GM18868 (cell line): ENCODE data around the gene SNX14.
"Not testable (repeated sequence)": the region's sequence is repeated elsewhere in the genome, so short reads cannot be mapped to it uniquely, and the experiment has no call there.

Experiments
- ATAC-seq: cut with Tn5 transposase; IDR thresholded peaks from one replicate; pipeline ENCODE4 v1.9.1; 2021; ENCODE audit warnings: mild to moderate bottlenecking, moderate library complexity; ENCODE audit not compliant: unreplicated experiment

Gene SNX14

DNA sequence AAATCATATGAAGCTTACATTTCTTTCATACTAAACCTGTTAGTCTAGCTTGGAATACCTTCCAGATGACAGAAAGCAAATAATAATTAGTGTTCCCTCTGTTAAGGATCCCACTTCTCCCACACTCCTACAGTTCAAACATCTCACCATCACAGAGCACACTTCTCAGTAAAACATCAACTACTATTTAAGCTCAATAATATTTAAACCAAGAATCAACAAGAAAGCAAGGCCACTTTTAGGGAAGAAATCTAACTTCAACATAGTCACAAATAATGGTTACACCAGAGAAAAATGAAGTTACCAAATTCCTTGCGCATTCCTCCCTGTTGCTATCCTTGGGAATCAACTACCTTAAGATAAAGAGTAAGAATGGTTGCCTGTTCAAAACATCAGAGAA is 1.6 kb downstream of the SNX14 start:
- ATAC-seq: no peak

DNA sequence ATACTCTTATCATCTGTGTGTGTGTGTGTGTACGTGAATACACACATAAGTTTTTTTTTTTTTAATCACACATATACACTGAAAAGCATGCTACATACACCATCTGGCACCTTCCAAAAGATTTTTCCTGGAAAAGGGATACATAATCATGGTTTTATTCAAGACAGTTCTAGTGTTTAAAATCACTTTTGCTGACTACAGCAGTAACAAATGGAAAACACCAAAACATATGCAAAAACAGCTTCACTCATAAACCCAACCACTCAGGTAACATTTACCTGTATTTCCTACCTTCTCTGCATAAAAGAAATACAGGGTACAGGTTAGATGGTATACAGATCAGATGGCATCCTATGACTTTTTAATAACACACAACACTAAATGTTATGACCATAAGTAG is 2.5 kb downstream of the SNX14 start:
- ATAC-seq: no peak

DNA sequence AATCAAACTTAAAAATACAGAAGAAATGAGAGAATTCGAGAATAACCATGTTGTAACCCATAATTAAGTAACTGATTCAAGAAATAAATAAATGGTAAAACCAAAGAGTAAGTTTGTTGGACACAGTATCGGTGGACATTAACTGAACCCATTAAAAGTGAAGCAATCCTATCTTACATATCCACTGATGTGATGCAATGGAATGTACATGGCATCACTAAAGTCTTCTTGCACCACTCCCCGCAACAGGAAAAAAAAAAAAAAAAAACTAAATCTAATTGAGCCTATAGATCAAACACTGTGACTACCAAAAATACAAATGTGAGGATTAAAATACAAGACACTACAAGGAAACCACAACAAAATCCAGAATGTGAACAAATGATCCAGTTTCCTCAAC is 7.9 kb downstream of the SNX14 start:
- no peak for ATAC-seq

DNA sequence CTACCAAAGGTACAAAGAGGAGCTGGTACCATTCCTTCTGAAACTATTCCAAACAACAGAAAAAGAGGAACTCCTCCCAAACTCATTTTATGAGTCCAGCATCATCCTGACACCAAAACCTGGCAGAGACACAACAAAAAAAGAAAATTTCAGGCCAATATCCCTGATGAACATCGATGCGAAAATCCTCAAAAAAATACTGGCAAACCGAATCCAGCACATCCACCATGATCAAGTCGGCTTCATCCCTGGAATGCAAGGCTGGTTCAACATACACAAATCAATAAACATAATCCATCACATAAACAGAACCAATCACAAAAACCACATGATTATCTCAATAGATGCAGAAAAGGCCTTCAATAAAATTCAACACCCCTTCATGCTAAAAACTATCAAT is 10.8 kb downstream of the SNX14 start:
- ATAC-seq: not testable (repeated sequence)

DNA sequence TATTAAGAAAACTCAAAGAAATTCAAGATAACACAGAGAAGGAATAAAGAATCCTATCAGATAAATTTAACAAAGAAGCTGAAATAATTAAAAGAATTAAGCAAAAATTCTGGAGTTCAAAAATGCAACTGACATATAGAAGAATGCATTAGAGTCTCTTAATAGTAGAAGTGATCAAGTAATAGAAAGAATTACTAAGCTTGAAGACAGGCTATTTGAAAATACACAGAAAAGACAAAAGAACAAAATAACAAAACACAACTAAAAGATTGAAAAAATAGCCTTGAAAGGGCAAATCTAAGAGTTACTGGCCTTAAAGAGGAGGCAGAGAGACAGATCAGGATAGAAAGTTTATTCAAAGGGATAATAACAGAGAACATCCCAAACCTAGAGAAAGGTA is 12.1 kb downstream of the SNX14 start:
- no peak for ATAC-seq

DNA sequence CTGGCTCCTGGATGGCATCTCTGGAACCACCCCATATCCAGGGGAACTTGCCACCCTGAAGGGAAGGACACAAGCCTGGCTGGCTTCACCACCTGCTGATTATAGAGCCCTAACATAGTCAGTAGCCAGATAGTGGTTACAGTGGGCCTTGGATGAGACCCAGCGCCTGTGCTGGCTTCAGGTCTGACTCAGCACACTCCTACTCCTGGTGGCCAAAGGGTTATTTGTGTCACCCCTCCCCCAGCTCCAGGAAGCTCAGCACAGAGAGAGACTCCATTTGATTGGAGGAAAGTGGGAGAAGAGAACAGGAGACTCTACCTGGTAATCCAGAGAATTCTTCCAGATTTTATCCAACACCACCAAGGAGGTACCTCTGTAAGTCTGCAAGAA is 12.8 kb downstream of the SNX14 start:
- peak; percentile 86 for ATAC-seq

DNA sequence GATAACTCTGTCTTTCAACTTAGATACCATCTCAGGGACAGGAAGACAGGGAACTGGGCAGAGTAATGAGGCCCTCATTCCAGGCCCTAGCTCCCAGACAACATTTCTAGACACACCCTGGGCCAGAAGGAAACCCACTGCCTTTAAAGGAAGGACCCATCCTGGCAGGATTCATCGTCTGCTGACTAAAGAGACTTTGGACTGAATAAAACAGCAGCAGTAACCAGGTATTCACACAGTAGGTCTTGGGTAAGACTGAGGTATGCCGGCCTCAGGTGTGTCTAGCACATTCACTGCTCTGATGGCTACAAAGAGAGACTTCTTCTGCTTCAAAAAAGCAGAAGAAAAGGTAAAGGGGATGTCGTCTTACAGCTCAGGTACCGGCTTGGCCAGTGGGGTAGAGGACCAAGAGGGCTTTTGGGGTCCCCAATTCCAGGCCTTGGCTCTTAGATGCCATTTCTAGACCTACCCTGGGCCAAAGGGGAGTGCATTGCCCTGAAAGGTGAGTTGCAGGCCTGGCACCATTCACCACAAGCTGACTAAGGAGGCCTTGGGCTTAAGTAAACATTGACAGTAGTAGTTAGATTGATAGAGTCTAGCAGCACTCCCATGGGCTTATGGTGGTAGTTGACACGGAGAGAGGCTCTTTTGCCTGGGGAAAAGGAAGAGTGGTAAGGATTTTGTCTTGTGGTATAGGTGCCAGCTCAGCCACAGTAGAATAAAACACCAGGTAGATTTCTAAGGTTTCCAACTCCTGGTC is 13.4 kb downstream of the SNX14 start:
- peak; percentile 30 for ATAC-seq

DNA sequence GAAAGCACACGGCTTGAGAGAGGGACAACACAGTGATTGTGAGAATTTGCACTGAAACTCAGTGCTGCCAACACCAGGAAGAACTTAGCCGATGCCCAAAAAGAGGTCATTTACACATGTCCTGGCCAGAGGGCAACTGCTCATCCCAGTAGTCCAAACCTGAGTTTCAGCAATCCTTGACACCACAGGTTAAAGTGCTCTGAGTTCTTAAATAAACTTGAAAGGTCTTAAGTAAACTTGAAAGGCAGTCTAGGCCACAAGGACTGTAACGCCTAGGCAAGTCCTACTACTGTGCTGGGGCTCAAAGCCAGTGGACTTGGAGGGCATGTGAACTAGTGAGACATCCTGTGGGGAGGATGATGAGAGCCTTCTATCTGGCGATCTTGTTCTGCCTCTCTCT is 14.1 kb downstream of the SNX14 start:
- ATAC-seq: no peak

DNA sequence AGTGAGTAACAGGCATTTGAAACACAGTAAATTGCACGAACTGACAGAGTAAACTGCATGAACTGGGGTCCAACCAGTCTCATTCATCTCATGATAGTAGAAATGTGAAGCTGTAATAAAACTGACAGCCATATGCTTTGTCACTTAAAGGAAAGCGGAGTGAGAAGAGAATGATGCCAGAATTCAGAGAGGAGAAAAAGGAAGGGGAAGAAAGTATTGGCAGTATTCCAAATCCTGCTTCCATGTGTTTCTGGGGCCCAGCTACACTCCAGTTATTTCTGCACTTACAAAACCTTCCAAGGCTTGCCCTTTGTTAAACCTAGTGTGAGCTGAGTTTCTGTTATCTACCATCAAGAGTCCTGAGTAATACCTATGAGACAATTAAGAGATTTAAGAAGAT is 17.2 kb downstream of the SNX14 start:
- ATAC-seq: no peak

DNA sequence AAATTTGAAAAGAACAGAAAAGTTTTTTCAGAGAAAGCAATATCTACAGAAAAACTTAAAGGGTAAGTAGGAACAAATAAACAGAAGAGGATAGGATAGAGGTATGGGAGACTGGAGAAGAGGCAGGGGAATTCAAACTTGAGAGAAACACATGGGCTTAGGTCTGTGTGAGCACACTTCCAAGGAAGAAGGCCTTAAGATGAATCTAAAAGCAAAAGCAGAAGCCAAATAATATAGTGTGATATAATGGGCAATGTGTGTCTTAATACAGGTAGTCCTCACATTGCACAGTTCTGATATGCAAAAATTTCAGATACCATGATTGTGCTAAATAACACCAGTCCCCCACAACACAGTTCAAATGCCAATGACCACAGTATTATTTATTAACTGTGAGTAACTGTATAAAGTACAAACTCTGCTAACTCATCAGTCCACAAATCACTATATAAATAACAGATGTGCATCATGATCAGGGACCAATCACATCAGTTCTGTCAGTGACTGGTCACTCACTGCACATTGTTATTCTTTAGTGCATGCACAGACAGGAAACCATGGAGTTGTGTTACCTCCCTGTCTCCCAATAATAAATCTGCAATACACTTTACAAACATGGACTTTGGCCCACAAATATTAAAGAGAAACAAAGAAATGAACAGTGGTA is 18.6 kb downstream of the SNX14 start:
- no peak for ATAC-seq

DNA sequence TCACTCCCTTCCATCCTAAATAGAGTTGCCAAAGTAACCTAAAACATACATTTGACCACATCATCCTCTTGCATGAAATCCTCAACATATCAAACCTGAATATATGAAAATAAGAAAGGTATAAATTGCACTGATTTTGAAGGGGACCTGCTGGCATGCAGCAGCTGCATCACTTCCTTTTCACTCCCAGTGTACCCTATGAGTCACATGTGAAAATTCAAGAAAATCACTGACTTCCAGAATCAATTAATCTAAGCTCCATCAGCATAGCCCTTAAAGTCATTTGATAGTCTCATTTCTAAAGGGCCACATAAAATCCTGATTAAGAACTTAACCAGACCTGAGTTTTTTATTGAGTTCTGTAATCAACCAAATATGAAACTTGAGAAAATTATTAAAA is 24.3 kb downstream of the SNX14 start:
- no peak for ATAC-seq

DNA sequence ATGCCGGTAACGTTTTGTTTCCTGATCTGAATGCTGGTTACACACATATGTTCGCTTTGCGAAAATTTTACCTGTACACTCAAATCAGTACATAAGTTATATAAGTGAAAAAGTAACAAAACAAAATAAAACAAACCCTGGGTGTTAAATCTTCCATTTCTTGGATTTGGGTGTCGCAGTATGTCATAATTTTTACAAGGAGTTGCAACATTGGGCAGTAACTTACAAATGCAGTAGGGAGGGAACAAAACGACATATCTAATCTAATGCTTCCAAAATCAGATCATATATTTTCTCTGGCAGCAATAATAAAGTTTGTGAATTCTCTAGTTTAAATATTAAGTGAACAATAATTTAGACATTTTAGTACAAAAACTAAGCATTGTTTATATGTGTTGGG is 25.2 kb downstream of the SNX14 start:
- ATAC-seq: no peak

DNA sequence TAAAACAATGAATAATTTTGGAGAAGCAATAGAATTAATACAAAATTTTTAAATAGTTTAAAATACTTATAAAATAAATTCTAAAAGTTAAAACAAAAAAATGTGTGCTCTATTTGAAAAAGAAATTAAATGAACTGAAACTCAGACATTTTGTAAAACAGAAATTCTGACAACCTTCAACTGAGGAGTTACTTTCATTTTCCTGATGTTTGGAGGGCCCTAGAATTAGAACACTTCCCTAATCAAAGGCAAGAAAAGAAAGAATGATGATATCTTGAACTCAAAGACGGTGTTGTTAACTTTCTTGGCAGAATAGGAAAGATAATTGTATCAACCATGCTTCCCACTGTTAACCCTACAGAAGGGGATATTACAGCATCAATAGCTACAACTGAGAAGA is 27.9 kb downstream of the SNX14 start:
- no peak for ATAC-seq

DNA sequence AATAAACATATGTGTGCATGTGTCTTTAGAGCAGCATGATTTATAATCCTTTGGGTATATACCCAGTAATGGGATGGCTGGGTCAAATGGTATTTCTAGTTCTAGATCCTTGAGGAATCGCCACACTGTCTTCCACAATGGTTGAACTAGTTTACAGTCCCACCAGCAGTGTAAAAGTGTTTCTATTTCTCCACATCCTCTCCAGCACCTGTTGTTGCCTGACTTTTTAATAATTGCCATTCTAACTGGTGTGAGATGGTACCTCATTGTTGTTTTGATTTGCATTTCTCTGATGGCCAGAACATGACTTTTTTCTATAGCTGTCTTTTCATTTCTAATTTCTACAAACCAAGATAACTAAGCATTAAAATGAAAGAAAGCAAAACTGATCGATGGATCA is 29.4 kb downstream of the SNX14 start:
- ATAC-seq: not testable (repeated sequence)

DNA sequence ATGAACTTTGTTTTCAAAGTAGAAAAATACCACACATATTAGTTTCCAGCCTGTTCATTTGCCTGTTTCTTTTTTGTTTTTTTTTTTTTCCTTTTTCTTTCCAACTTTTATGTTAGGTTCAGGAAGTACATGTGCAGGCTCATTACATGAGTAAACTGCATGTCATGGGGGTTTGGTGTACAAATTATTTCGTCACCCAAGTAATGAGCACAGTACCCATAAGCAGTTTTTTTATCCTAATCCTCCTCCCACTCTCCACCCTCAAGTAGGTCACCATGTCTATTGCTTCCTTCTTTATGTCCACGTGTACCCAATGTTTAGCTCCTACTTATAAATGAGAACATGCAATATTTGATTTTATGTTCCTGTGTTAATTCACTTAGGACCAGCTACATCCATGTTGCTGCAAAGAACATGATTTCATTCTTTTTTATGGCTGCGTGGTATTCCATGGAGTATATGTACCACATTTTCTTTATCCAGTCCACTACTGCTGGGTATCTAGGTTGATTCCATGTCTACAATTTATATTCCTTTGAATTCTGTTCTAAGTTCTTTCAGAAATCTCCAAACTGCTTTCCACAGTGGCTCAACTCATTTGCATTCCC is 31.8 kb downstream of the SNX14 start:
- ATAC-seq: no peak

DNA sequence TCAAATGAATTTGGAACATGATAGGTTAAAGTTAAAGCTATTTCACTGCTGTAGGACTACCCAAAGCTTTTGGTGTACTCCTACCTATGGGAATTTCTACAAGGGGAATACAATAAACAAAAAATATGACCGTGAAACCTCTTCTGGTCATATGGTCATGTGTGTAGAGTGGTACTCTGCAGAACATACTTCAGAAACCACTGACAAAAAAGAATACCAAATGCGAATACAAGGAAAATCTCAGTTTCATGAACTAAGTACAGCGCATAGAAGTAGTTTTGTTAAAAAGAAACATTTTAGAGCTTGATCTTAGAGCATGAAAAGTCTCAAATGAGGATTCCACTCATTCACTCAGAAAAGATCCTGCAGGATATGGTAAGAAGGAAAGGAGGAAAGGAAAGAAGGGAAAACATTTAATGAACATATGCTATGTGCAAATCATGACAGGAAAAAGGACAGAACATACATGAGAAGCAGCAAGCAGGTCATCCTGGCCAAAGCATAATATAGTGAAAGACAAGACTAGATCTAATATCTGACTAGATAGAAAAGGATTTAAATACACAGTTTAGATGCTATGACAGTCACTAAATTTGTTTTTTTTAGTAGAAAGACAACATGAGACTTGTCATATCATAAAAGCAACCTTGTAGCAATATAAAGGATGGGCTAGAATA is 36.5 kb downstream of the SNX14 start:
- no peak for ATAC-seq

DNA sequence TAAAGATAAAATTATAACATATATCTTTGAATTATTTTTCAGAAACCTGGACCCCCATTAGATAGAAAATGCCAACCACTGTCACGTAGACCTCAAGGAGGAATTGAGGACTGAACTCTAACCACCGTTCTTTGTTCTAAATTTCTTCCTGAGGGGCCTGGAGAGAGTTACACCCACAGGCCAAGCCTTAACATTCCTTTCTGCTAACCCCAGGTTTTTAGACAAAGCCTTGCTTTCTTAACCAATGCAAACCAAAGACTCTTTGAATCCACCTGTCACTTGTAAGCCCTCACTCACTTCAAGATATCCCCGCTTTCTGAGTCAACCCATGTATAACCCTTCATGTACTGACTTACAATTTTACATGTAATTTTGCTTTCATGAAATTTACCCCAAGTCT is 41.0 kb downstream of the SNX14 start:
- no peak for ATAC-seq

DNA sequence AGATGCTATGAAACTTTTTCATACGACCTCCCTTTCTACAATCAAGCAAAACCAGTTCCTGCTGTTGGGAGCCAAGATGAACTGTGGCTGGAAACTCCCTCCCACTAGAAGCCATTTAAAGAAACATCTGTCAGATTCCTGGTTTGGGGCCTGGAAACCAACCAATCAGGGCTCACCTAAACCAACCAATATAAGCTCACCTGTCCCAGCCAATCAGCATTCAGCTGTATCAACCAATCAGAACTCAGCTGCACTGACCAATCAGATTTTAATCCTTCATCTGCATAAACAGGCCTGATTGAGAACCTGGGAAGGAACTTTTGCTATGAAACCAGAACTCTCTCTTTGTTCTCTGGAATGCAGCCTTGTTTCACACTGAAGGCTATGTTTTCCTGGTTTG is 42.4 kb downstream of the SNX14 start:
- ATAC-seq: no peak

DNA sequence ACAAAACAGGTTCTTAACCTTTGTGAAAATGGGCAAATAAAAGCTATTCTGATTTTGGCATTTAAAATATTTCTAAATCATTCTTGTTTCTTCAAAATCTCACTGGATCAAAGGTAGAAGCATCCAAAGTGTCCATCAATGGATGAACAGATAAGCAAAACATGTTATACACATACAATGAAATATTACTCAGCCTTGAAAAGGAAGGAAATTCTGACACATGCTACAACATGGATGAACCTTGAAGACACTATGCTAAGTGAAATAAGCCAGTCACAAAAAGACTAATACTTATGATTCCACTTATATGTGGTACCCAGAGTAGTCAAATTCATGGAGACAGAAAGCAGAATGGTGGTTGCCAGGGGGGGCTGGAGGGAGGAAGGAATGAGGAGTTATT is 45.9 kb downstream of the SNX14 start:
- ATAC-seq: no peak

DNA sequence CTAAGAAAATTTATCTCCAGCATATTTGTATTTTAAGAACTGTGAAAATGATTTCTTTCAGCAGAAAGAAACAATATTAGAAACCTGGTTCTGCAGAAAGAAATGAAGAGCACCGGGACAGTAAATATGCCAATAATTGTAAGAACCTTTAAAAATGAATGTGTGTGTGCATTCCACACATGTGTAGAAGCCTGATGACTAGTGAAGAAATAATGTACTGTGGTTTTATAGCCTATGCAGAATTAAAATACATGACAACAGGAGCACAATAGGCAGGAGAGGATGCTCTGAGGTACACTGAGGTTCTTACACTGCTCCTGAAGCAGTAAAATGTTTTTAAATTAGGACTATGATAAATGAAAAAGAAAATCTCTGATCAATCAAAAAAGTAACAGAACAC is 48.9 kb downstream of the SNX14 start:
- no peak for ATAC-seq

DNA sequence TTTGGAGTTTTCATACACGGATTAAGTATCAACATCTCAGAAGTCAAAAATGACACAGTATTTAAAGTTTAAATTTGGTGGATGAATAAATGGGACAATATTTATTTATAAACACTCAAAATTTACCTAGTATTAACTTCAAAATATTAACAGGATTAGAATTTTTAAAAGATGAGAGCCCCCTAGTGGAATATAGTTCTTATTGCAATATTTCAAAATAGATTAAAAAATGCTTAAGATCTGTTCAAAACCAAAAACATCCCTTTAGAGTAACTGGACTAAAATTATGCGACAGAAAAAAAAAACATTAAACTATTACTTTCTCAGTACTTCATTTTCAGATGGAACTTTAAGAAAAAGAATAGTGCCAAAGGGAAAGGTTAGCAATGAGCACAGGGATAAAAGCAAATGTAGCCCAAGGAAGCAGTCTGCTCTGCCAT is 56.6 kb downstream of the SNX14 start:
- no peak for ATAC-seq

DNA sequence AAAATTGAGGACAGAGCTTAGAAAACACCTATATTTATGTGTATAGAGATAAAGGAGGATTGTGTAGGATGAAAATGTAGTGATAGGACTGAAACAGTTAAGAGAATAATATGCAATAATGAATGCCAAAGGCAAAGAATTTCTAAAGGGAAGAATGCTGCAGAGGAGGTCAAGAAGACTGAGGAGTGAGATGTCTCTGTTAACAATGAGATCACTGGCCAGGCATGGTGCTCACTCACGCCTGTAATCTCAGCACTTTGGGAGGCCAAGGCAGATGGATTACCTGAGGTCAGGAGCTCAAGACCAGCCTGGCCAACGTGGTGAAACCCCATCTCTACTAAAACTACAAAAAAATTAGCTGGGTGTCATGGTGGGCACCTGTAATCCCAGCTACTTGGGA is 69.4 kb downstream of the SNX14 start:
- not testable (repeated sequence) for ATAC-seq
